HG03521 (cell line): ENCODE results near the gene MED13L.

Experiments
- ATAC-seq: cut with Tn5 transposase; IDR thresholded peaks from one replicate; pipeline ENCODE4 v1.9.1; 2021; ENCODE audit warnings: mild to moderate bottlenecking, moderate library complexity; ENCODE audit not compliant: unreplicated experiment

MED13L gene

GRCh38 chr12:116278667-116279066 lies 1.2 kb upstream of the MED13L start:
- no peak for ATAC-seq

GRCh38 chr12:116278279-116278626 lies 760 bp upstream of the MED13L start:
- ATAC-seq: no peak

GRCh38 chr12:116276652-116277466 lies 634 bp downstream of the MED13L start:
- ATAC-seq: peak; percentile 40

- ATAC-seq: no peak
These were observed 2.7 kb downstream of the MED13L start for GRCh38 chr12:116274551-116275375.

- no peak for ATAC-seq
These were observed 3.5 kb downstream of the MED13L start for GRCh38 chr12:116273813-116274550.

- no peak for ATAC-seq
These were observed 9.5 kb downstream of the MED13L start for GRCh38 chr12:116267948-116268347.

- ATAC-seq: no peak
These were observed 10.7 kb downstream of the MED13L start for GRCh38 chr12:116266631-116267349.

- no peak for ATAC-seq
These were observed 11.3 kb downstream of the MED13L start for GRCh38 chr12:116266168-116266601.

GRCh38 chr12:116265351-116266147 lies 11.9 kb downstream of the MED13L start:
- ATAC-seq: no peak

- no peak for ATAC-seq
These were observed 12.9 kb downstream of the MED13L start for GRCh38 chr12:116264525-116265070.

GRCh38 chr12:116263844-116264243 lies 13.6 kb downstream of the MED13L start:
- ATAC-seq: no peak

GRCh38 chr12:116263431-116263830 lies 14.1 kb downstream of the MED13L start:
- no peak for ATAC-seq

GRCh38 chr12:116262741-116263140 lies 14.8 kb downstream of the MED13L start:
- ATAC-seq: no peak

- no peak for ATAC-seq
These were observed 15.9 kb downstream of the MED13L start for GRCh38 chr12:116261525-116262100.

- ATAC-seq: no peak
These were observed 17.5 kb downstream of the MED13L start for GRCh38 chr12:116259800-116260577.

GRCh38 chr12:116257826-116258225 lies 19.7 kb downstream of the MED13L start:
- no peak for ATAC-seq

GRCh38 chr12:116257215-116257614 lies 20.3 kb downstream of the MED13L start:
- no peak for ATAC-seq

- no peak for ATAC-seq
These were observed 27.6 kb downstream of the MED13L start for GRCh38 chr12:116249938-116250337.
